HCT116 (cell line): ENCODE results near the gene CNDP2.

Source experiments
- CEBPB ChIP-seq: IDR thresholded peaks from 2 replicates; pipeline ENCODE4 v1.6.1; 2012; ENCODE audit warnings: low read depth
- CTCF ChIP-seq, 3 experiments: fragments of 200-600 bp in 1 of 3; sonication (generic) in 1 of 3; IDR thresholded peaks in 2 of 3; conservative IDR thresholded peaks in 1 of 3; 2 replicates each; pipeline ENCODE4 v1.5.1; 2012 to 2017; ENCODE audit warnings: low read depth in 2 of 3, low read length in 2 of 3, antibody characterized with exemption in 1 of 3, borderline replicate concordance in 1 of 3, control low read depth in 1 of 3, mild to moderate bottlenecking in 1 of 3, mixed read lengths in 1 of 3, mixed run types in 1 of 3, moderate library complexity in 1 of 3; ENCODE audit not compliant: insufficient read depth in 1 of 3
- EGR1 ChIP-seq: IDR thresholded peaks from 2 replicates; pipeline ENCODE4 v1.6.1; 2012; ENCODE audit warnings: low read depth
- ELF1 ChIP-seq: IDR thresholded peaks from 2 replicates; pipeline ENCODE4 v1.6.1; 2012; ENCODE audit warnings: low read depth, borderline replicate concordance
- EZH2 ChIP-seq: fragments of 200-600 bp; sonication (generic); IDR thresholded peaks from 2 replicates; pipeline ENCODE4 v1.6.1; 2017; ENCODE audit warnings: antibody characterized with exemption, mixed run types
- MAX ChIP-seq: IDR thresholded peaks from 2 replicates; pipeline ENCODE4 v1.6.1; 2012
- POLR2A ChIP-seq: IDR thresholded peaks from 2 replicates; pipeline ENCODE4 v1.7.0; 2011; ENCODE audit warnings: borderline replicate concordance; ENCODE audit not compliant: insufficient read depth, insufficient read length; ENCODE audit errors: extremely low read depth
- POLR2AphosphoS5 ChIP-seq: IDR thresholded peaks from 2 replicates; pipeline ENCODE4 v1.6.1; 2011; ENCODE audit warnings: mild to moderate bottlenecking, low read depth, low read length, moderate library complexity
- RAD21 ChIP-seq: IDR thresholded peaks from 2 replicates; pipeline ENCODE4 v1.6.1; 2012; ENCODE audit warnings: low read depth, mild to moderate bottlenecking
- ZNF274 ChIP-seq: fragments of 200-500 bp; sonication (Bioruptor generic); IDR thresholded peaks from 2 replicates; pipeline ENCODE4 v1.6.1; 2014; ENCODE audit warnings: mild to moderate bottlenecking, low read depth, low read length, inconsistent platforms

- TF ChIP-seq CTCF (IDR thresholded peaks at IDR 0.05 in 2 of 3, conservative IDR thresholded peaks at IDR 0.05 in 1 of 3; ENCODE audit: borderline replicate concordance in 1 of 3, insufficient read depth in 1 of 3, low read depth in 2 of 3, low read length in 2 of 3), result no peak
- no peak for TF ChIP-seq EZH2
- no peak for TF ChIP-seq POLR2A
- no peak for TF ChIP-seq EGR1
- no peak for TF ChIP-seq RAD21
- no peak for TF ChIP-seq CEBPB
- TF ChIP-seq ZNF274, result no peak
- no peak for TF ChIP-seq POLR2AphosphoS5
- no peak for TF ChIP-seq MAX
- no peak for TF ChIP-seq ELF1
Measured at GRCh38 chr18:74456017-74456348, 40.2 kb upstream of the CNDP2 start.
